Brain microvascular endothelial cell (primary cell): ENCODE measurements around the gene PTPRR.

ENCODE experiments used
- DNase-seq: peaks from one replicate; pipeline ENCODE4 v3.0.0-alpha.2; 2020
- H3K27ac ChIP-seq: fragments of 250-450 bp; sonication (Bioruptor Pico); 2 replicates; pipeline ENCODE4 v1.5.1; 2020; ENCODE audit warnings: mild to moderate bottlenecking, moderate library complexity
- H3K27me3 ChIP-seq: fragments of 250-450 bp; sonication (Bioruptor Pico); replicated peaks from 2 replicates; pipeline ENCODE4 v1.5.1; 2020; ENCODE audit warnings: mild to moderate bottlenecking
- H3K36me3 ChIP-seq: fragments of 250-450 bp; sonication (Bioruptor Pico); replicated peaks from 2 replicates; pipeline ENCODE4 v1.5.1; 2020; ENCODE audit warnings: mild to moderate bottlenecking
- H3K4me3 ChIP-seq: 2 replicates; pipeline ENCODE4 v1.5.1; 2011; ENCODE audit warnings: low read depth, mild to moderate bottlenecking, control low read depth, low read length, moderate library complexity
- in situ Hi-C: cut with HindIII; loops from 2 replicates; pipeline ENCODE4 v1.10.0; 2017; ENCODE audit warnings: low sequenced_read_pairs, low pct_ligation_motif_present
- TF ChIP-seq, protein P1 (sequence below): IDR thresholded peaks from 2 replicates; pipeline ENCODE4 v1.5.1; 2011; ENCODE audit warnings: low read depth, mild to moderate bottlenecking, moderate library complexity, low read length, control low read depth, inconsistent platforms; ENCODE audit errors: missing control alignments

Gene PTPRR

GRCh38 chr12:70771581-70771980, 149.0 kb downstream of the PTPRR start:
- in situ Hi-C loops = no loop called here
- TF ChIP-seq, protein P1, sequence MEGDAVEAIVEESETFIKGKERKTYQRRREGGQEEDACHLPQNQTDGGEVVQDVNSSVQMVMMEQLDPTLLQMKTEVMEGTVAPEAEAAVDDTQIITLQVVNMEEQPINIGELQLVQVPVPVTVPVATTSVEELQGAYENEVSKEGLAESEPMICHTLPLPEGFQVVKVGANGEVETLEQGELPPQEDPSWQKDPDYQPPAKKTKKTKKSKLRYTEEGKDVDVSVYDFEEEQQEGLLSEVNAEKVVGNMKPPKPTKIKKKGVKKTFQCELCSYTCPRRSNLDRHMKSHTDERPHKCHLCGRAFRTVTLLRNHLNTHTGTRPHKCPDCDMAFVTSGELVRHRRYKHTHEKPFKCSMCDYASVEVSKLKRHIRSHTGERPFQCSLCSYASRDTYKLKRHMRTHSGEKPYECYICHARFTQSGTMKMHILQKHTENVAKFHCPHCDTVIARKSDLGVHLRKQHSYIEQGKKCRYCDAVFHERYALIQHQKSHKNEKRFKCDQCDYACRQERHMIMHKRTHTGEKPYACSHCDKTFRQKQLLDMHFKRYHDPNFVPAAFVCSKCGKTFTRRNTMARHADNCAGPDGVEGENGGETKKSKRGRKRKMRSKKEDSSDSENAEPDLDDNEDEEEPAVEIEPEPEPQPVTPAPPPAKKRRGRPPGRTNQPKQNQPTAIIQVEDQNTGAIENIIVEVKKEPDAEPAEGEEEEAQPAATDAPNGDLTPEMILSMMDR = no peak
- no peak for DNase-seq
- Histone ChIP-seq H3K4me3 (no peak overlapping the region), H3K36me3 (no peaks in the 10 kb centered on the region), H3K27ac (no peak overlapping the region), H3K27me3 (no peaks in the 10 kb centered on the region)

DNA sequence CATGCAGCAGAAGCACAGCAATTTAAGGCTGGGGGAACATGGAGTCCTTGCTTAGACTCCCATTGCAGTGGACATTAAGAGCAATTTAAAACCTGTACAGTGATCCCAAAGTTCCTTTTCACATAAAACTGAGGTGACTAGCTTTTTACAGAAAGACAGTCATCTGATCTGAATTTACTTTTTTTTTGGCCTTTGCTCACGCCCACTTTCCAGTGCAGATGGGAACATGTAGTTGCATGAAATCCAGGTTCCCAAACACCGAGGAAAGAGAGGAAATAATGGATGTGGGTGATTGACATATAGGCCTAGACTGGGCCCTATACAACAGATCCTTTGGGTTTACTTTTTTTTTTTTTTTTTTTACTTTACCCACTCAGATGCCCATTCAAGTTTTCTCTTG, 156.9 kb downstream of the PTPRR start:
- H3K27ac ChIP-seq = no peak overlapping the region
- H3K4me3 ChIP-seq = no peak overlapping the region
- no peaks in the 10 kb centered on the region for H3K27me3 ChIP-seq
- H3K36me3 ChIP-seq = no peaks in the 10 kb centered on the region
- in situ Hi-C loops = no loop called here
- TF ChIP-seq, protein P1 = no peak
- no peak for DNase-seq

DNA sequence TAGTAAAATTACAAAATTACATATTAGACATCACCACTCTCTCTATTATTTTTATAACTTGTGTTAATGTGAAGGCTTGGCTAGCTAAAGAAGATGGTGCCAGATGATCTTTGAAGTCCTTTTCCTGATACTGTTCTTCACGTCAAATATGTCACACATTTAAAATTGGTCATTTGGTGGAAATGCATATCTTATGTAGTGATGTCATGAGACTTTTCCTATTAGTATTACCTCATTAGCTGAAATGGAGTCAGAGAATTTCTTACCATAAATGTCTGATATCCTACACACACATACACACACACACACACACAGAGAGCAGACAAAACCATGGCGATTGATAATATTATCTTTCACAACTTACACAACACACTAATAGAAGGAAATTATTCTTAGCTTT, 158.5 kb downstream of the PTPRR start:
- TF ChIP-seq, protein P1 = no peak
- H3K27me3 ChIP-seq = no peaks in the 10 kb centered on the region

GRCh38 chr12:70759161-70759918, 161.2 kb downstream of the PTPRR start:
- no peak for DNase-seq
- Histone ChIP-seq H3K36me3 (no peaks in the 10 kb centered on the region), H3K27ac (no peak overlapping the region), H3K4me3 (no peak overlapping the region), H3K27me3 (no peaks in the 10 kb centered on the region)
- TF ChIP-seq, protein P1 = no peak
- in situ Hi-C loops = no loop called here

More for the DNA sequence above, 158.5 kb downstream of the PTPRR start:
- Histone ChIP-seq H3K36me3 (no peaks in the 10 kb centered on the region), H3K4me3 (no peak overlapping the region), H3K27ac (no peak overlapping the region)
- DNase-seq = no peak
- in situ Hi-C loops = no loop called here

DNA sequence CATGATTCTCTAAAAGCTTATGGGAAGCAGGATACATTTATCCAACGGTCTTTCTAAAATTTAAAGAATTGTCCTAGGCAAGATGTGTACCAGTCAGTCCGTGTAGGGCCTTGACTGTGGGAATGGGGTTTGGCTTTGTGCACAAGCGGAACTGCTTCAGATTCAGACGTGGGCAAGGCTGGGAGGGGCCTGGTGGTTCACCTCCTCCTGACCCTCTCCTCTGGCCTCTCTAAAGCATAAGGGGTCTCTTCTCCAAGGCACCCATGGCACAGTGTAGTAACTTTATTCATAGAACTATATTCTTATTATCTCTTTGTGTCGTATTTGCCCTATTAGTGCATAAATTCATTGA, 162.1 kb downstream of the PTPRR start:
- H3K27ac ChIP-seq = no peak overlapping the region
- no peak for DNase-seq
- in situ Hi-C loops = no loop called here
- no peak overlapping the region for H3K4me3 ChIP-seq
- TF ChIP-seq, protein P1 = no peak
- H3K27me3 ChIP-seq = no peaks in the 10 kb centered on the region
- H3K36me3 ChIP-seq = no peaks in the 10 kb centered on the region

DNA sequence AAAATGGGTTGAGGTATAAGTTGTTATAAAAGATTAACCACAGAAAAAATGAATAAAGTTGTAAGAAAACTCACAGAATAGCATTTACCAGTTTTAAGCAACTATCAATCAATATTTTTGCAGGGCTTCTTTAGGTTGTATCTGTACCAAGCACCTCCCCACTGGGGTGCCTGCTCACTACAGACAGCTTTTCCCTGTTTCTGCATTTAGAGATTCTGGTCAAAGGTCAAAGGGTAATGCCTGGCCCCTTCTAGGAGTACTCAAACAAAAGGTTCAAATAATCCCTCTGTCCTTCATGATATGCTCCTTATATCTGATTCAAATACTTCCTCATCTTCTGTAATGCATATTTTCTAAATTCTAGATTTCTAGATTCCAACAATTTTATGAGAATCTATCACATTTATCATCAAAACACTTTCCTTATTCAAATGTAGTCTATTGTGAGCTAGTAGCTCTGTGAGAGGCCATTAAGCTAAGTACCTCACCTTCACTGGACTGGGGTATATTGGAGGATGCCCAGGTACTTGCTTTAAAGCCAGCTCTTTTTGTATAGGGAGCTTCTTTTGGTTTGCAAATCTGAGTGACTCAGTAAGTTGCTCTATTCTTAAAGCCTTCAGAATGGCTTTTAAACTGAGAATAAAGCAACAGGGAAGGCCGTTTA, 162.6 kb downstream of the PTPRR start:
- Histone ChIP-seq H3K4me3 (no peak overlapping the region), H3K27ac (no peak overlapping the region), H3K36me3 (no peaks in the 10 kb centered on the region), H3K27me3 (no peaks in the 10 kb centered on the region)
- in situ Hi-C loops = no loop called here
- DNase-seq = no peak
- TF ChIP-seq, protein P1 = no peak
